ENCODE data around the gene GP1BA.

- no peak for TF ChIP-seq CTCF (IDR thresholded peaks at IDR 0.05; ENCODE audit: poor library complexity)
- no peak for TF ChIP-seq EZH2 (IDR thresholded peaks at IDR 0.05; ENCODE audit: borderline replicate concordance)
Measured at GRCh38 chr17:4895657-4896331, 36.3 kb upstream of the GP1BA start.

Data from hepatocyte (in vitro differentiated cells).